Astrocyte of the cerebellum (primary cell): ENCODE measurements around the gene LDB2.

Experiments
- DNase-seq: peaks from one replicate; pipeline ENCODE4 v3.0.0-alpha.2; 2011; ENCODE audit warnings: low read depth
- H3K4me3 ChIP-seq: 2 replicates; pipeline ENCODE4 v1.5.1; 2011; ENCODE audit warnings: mild to moderate bottlenecking, low read depth, low read length, moderate library complexity
- CTCF ChIP-seq: IDR thresholded peaks from 2 replicates; pipeline ENCODE4 v1.5.1; 2012; ENCODE audit warnings: low read length, low read depth, moderate library complexity, mild to moderate bottlenecking; ENCODE audit errors: missing control alignments
- in situ Hi-C: cut with HindIII; loops from 2 replicates; pipeline ENCODE4 v1.10.0; 2017; ENCODE audit warnings: low sequenced_read_pairs

LDB2 gene

GRCh38 chr4:16713271-16713670 is 185.2 kb downstream of the LDB2 start:
- TF ChIP-seq CTCF = no peak
- no peak for DNase-seq
- in situ Hi-C loops = no loop called here
- H3K4me3 ChIP-seq = no peak overlapping the region

GRCh38 chr4:16710198-16710597 is 188.2 kb downstream of the LDB2 start:
- DNase-seq = no peak
- in situ Hi-C loops = no loop called here
- TF ChIP-seq CTCF = no peak
- no peak overlapping the region for H3K4me3 ChIP-seq

- TF ChIP-seq CTCF = no peak
- peak; percentile 31 for DNase-seq
- H3K4me3 ChIP-seq = no peak overlapping the region
Observed at GRCh38 chr4:16707874-16708273, 190.6 kb downstream of the LDB2 start.

GRCh38 chr4:16706251-16706650 is 192.2 kb downstream of the LDB2 start:
- no peak overlapping the region for H3K4me3 ChIP-seq
- in situ Hi-C loops = no loop called here
- no peak for DNase-seq
- TF ChIP-seq CTCF = no peak

More at GRCh38 chr4:16707874-16708273, 190.6 kb downstream of the LDB2 start:
- in situ Hi-C loops = no loop called here

- no peak for TF ChIP-seq CTCF
Observed at GRCh38 chr4:16705341-16705740, 193.1 kb downstream of the LDB2 start.

GRCh38 chr4:16704489-16704888 is 194.0 kb downstream of the LDB2 start:
- TF ChIP-seq CTCF = no peak
- in situ Hi-C loops = no loop called here

More at GRCh38 chr4:16705341-16705740, 193.1 kb downstream of the LDB2 start:
- DNase-seq = no peak
- no peak overlapping the region for H3K4me3 ChIP-seq
- in situ Hi-C loops = no loop called here

GRCh38 chr4:16695896-16696295 is 202.5 kb downstream of the LDB2 start:
- no peak overlapping the region for H3K4me3 ChIP-seq
- in situ Hi-C loops = no loop called here
- TF ChIP-seq CTCF = no peak
- no peak for DNase-seq

More at GRCh38 chr4:16704489-16704888, 194.0 kb downstream of the LDB2 start:
- H3K4me3 ChIP-seq = no peak overlapping the region
- no peak for DNase-seq
